NCI-H2107 treated with DMSO at 0.1 percent for 48 hours (cell line): Measurements from ENCODE around the gene SND1.

Experiments
- DNase-seq: peaks from one replicate; lab custom pipeline; 2025; ENCODE audit not compliant: unreplicated experiment; lab: John Stamatoyannopoulos, UW

Gene SND1

GRCh38 chr7:127859330-127859729 is 207.3 kb downstream of the SND1 start:
- DNase-seq = no peak

DNA sequence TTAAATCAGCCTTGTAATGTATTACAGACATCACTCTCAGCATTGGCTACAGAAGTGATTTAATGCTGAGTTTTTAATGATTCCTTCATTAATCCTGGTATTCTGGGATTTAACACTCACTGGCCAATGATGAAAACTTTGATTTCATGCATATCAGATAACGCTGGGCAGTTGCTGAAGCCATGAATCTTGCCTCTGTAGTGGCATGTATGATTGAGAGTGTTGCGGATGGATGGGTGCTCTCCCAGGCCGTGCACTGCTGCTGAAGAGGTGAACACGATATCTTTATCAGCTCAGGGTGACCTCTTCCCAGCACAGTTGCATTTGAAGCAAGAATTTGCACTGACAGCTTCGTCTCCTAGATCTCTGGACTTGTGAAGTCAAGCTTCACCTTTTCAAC is 210.5 kb downstream of the SND1 start:
- no peak for DNase-seq

- DNase-seq = no peak
Observed at GRCh38 chr7:127863082-127863481, 211.1 kb downstream of the SND1 start.

DNA sequence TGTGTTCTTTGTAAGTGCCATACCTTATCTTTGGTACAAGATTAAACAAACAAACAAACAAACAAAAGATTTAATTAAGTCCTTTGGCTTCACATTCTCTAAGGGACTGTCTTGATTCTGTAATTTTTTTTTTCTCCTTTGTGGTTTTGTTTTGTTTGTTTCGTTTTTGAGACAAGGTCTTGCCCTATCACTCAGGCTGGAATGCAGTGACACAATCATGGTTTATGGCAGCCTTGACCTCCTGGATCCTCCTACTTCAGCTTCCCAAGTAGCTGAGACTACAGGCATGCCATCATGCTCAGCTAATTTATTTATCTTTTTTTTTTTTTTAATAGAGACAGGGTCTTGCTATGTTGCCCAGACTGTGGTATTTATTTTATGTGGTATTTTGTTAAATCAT is 213.5 kb downstream of the SND1 start:
- DNase-seq = no peak

DNA sequence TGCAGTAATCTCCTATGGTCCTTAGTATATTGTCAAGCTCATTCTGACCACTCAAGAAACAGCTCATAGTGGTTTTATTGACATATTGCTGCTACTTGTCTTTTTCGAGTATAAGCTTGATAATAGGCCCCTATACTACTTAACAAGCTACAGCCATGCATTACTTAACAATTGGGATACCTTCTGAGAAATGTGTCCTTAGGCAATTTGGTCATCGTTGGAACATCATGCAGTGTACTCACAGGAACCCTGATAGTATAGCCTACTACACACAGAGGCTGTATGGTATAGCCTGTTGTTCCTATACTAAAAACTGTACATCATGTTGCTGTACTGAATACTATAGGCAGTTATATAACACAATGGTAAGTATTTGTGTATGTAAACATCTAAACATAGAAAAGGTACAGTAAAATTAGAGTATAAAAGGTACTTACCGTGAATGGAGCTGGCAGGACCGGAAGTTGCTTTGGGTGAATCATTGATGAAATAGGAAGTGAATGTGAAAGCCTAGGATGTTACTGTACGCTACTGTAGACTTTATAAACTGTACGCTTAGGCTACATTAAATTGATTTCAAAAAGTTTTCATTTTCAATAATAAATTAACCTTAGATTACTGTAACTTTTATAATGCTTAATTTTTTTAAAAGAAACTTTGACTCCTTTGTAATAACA is 218.4 kb downstream of the SND1 start:
- DNase-seq = no peak

DNA sequence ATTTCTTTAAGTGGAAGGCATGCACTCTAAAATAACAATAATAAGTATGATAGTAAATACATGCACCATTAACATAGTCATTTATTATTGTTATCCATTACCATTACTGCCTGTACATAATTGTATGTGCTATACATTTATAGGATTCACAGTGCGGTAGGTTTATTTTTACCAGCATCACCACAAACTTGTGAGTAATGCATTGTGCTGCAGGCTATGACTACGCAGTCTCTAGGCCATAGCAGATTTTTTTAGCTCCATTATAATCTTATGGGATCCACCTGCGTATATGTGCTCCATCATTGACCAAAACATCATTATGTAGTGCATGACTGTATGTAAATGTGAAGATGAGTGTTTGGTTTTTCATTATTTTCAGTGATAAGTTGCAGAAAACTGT is 219.2 kb downstream of the SND1 start:
- no peak for DNase-seq

GRCh38 chr7:127872122-127872521 is 220.1 kb downstream of the SND1 start:
- DNase-seq = no peak

- DNase-seq = no peak
Observed at GRCh38 chr7:127873151-127873550, 221.2 kb downstream of the SND1 start.

DNA sequence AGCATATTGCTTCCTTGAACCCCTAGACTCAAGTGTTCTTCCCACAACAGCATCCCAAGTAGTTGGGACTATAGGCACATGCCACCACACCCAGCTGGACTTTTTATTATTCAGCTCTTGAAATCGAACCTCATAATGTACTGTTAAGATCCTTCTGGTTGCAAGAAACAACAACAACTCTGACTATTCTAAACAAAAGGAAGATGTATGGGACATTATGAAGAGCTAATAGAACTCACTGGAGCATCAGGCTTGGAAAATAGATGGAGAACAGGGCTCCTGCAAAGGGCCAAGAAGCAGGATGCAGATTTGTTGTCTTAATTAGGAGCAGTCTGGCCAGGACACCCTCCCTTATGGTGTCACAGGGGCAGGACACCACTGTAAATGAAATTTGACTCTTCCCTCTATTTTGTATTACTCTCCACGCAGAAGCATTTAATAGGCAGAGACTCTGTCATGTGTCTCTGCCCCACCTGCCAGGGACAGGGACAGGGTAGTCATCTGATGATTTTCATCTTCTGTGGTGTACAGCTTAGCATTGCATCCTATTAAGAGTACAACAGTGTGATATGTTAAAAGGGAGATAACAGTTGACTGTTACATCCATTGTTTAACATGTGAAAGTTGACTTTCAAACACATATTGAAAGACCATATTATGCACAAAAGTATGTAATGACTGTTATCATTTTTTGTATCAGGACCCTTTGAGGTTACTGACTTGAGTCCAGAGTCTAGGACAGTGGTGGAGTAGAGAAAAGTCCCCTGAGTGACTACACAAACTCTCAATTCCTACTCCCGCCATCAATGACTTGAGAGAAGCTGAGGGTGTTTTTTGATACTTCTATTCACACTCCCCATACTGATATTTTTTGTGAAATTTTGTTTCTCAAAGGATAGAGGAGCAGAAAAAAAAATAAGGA is 222.0 kb downstream of the SND1 start:
- peak; percentile 23 for DNase-seq

- no peak for DNase-seq
Observed at GRCh38 chr7:127874951-127875608, 223.1 kb downstream of the SND1 start.

GRCh38 chr7:127876393-127876792 is 224.4 kb downstream of the SND1 start:
- DNase-seq = no peak

DNA sequence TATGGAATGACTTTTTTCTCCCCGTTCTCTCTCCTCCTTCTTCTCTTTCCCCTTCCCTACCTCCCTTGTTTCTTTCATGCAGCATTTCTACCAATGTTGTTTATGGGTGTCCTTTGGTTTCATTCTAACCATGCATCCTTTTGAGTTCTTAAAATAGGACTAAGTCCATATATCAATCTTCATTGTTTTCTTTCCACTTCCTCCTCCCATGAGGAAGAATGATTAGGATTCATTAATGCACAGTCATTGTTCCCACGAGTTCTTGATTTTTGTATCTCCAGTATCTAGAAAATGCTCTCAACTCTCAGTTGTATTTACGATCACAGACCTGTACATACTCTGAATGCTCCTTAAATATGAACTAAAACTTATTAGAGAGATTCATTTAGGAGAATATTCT is 226.0 kb downstream of the SND1 start:
- DNase-seq = no peak

- no peak for DNase-seq
Observed at GRCh38 chr7:127878791-127879190, 226.8 kb downstream of the SND1 start.

GRCh38 chr7:127879436-127879835 is 227.4 kb downstream of the SND1 start:
- no peak for DNase-seq

GRCh38 chr7:127879942-127880341 is 227.9 kb downstream of the SND1 start:
- DNase-seq = no peak

GRCh38 chr7:127880454-127880853 is 228.5 kb downstream of the SND1 start:
- no peak for DNase-seq

- DNase-seq = no peak
Observed at GRCh38 chr7:127881564-127881963, 229.6 kb downstream of the SND1 start.

DNA sequence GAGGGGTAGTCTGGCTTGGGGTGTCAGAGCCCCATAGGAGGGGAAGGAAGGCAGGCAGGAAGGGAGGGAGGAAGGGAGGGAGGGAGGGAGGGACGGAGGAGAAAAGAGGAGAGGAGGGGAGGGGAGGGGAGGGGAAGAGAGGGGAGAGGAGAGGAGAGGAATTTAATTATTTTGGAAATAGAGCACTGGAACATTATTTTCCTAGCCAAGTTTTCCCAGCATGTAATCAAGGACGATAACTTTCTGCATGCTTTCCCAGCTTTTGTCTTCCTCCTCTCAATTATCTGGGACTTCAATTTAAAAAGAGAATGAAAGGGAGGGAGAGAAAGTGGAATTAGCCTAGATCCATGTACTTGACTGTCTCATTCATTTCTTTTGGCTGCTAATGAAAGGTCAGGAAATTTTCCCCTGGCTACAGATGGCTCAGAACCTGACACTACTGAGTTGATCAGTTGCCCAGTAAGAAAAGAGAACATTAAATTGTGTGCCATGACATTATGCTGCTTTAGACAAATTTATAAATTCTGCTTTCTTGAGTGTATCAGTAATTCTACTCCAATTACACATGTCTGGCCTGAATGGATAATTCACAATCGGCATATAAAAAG is 230.4 kb downstream of the SND1 start:
- DNase-seq = no peak

GRCh38 chr7:127884066-127884559 is 232.1 kb downstream of the SND1 start:
- DNase-seq = no peak

GRCh38 chr7:127885222-127885772 is 233.3 kb downstream of the SND1 start:
- no peak for DNase-seq

GRCh38 chr7:127885843-127886242 is 233.8 kb downstream of the SND1 start:
- DNase-seq = no peak
